Measurements from ENCODE around the gene FAIM2.

DNA sequence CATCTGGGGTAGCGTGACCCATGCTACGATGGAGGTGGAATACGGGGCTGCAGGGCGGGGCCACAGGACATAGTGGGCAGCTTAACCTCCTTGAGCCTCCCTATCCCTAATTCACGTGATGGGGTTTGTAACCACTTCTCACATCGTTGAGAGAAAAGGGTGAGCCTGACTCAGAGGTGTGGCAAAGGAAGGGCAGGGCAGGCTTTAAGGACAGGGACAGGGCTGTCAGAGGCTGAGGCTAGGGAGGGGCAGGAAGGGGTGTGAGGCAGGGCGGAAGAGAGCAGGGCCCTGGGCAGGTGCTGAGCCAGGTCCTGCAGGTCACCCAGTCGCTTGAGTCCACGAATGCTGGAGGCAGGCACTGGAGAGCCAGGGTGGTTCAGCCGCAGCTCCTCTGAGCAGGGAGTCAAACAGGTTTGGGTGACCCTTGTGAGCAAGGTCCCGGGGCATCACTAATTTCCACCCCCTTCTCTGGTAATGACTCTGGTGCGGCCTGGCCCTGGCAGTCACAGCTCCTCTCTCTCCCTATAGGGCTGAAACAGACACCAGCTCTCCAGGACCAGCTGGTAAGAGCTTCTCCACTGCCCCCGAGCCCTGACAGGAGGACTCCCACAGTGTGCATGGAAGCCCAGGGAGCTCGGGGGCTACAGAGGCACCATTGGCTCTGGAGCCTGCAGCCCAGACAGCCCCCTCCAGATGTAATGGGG, 39.4 kb upstream of the FAIM2 start:
- TF ChIP-seq RAD21 (conservative IDR thresholded peaks at IDR 0.05): no peak
- TF ChIP-seq POLR2AphosphoS5 (IDR thresholded peaks at IDR 0.05): no peak
- TF ChIP-seq, protein P1, sequence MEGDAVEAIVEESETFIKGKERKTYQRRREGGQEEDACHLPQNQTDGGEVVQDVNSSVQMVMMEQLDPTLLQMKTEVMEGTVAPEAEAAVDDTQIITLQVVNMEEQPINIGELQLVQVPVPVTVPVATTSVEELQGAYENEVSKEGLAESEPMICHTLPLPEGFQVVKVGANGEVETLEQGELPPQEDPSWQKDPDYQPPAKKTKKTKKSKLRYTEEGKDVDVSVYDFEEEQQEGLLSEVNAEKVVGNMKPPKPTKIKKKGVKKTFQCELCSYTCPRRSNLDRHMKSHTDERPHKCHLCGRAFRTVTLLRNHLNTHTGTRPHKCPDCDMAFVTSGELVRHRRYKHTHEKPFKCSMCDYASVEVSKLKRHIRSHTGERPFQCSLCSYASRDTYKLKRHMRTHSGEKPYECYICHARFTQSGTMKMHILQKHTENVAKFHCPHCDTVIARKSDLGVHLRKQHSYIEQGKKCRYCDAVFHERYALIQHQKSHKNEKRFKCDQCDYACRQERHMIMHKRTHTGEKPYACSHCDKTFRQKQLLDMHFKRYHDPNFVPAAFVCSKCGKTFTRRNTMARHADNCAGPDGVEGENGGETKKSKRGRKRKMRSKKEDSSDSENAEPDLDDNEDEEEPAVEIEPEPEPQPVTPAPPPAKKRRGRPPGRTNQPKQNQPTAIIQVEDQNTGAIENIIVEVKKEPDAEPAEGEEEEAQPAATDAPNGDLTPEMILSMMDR (IDR thresholded peaks at IDR 0.05; ENCODE audit: poor library complexity, severe bottlenecking): no peak
- no peak for TF ChIP-seq EP300 (conservative IDR thresholded peaks at IDR 0.05; ENCODE audit: poor library complexity, severe bottlenecking)
- no peak for TF ChIP-seq MXI1 (conservative IDR thresholded peaks at IDR 0.05; ENCODE audit: poor library complexity, severe bottlenecking)
- no peak for TF ChIP-seq EZH2 (IDR thresholded peaks at IDR 0.05; ENCODE audit: borderline replicate concordance, insufficient read depth, low read length, poor library complexity, severe bottlenecking)
- no peak for TF ChIP-seq SMC3 (conservative IDR thresholded peaks at IDR 0.05; ENCODE audit: poor library complexity)
- TF ChIP-seq TAF1 (IDR thresholded peaks at IDR 0.05; ENCODE audit: low read depth): no peak
- TF ChIP-seq, protein P2, sequence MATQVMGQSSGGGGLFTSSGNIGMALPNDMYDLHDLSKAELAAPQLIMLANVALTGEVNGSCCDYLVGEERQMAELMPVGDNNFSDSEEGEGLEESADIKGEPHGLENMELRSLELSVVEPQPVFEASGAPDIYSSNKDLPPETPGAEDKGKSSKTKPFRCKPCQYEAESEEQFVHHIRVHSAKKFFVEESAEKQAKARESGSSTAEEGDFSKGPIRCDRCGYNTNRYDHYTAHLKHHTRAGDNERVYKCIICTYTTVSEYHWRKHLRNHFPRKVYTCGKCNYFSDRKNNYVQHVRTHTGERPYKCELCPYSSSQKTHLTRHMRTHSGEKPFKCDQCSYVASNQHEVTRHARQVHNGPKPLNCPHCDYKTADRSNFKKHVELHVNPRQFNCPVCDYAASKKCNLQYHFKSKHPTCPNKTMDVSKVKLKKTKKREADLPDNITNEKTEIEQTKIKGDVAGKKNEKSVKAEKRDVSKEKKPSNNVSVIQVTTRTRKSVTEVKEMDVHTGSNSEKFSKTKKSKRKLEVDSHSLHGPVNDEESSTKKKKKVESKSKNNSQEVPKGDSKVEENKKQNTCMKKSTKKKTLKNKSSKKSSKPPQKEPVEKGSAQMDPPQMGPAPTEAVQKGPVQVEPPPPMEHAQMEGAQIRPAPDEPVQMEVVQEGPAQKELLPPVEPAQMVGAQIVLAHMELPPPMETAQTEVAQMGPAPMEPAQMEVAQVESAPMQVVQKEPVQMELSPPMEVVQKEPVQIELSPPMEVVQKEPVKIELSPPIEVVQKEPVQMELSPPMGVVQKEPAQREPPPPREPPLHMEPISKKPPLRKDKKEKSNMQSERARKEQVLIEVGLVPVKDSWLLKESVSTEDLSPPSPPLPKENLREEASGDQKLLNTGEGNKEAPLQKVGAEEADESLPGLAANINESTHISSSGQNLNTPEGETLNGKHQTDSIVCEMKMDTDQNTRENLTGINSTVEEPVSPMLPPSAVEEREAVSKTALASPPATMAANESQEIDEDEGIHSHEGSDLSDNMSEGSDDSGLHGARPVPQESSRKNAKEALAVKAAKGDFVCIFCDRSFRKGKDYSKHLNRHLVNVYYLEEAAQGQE (IDR thresholded peaks at IDR 0.05; ENCODE audit: borderline replicate concordance): no peak

Data from neural cell (in vitro differentiated cells).